Right lobe of liver (tissue), 6 donors: Measurements from ENCODE around the gene CLIP4. TPM values are rescaled to one million over a fixed set of nuclear protein-coding genes. Genes with fewer than 3 reads are reported as not detected.

Experiments used
- ATAC-seq, 4 donors: fragments of 200-7000 bp; cut with Tn5 transposase; one replicate each; pipeline ENCODE4 v1.9.1; 2020; ENCODE audit warnings: mild to moderate bottlenecking in 4 of 4, moderate library complexity in 4 of 4
- DNase-seq, 3 donors: peaks; one replicate each; pipeline ENCODE4 v3.0.0-alpha.2; 2020
- H3K27ac ChIP-seq, 3 donors: fragments of 200-600 bp; one replicate each; pipeline ENCODE4 v1.8.0; 2022
- H3K27me3 ChIP-seq, 2 donors: fragments of 200-600 bp; one replicate each; pipeline ENCODE4 v1.8.0; 2022
- H3K36me3 ChIP-seq, 4 donors: fragments of 200-600 bp; sonication (generic) in 1 of 4; one replicate each; pipeline versions ENCODE4 v1.5.1 to v1.8.0; 2017 to 2022; ENCODE audit warnings: control low read depth in 1 of 4
- H3K4me1 ChIP-seq, 4 donors: fragments of 200-600 bp; sonication (generic) in 1 of 4; one replicate each; pipeline versions ENCODE4 v1.5.1 to v1.8.0; 2017 to 2022; ENCODE audit warnings: control low read depth in 1 of 4
- H3K4me3 ChIP-seq, 3 donors: fragments of 200-600 bp; one replicate each; pipeline ENCODE4 v1.8.0; 2022
- H3K9me3 ChIP-seq, 4 donors: fragments of 200-600 bp; sonication (generic) in 1 of 4; one replicate each; pipeline versions ENCODE4 v1.5.1 to v1.8.0; 2017 to 2022; ENCODE audit warnings: control low read depth in 1 of 4
- CTCF ChIP-seq, 4 donors: fragments of 200-600 bp in 3 of 4; fragments of 450-650 bp in 1 of 4; IDR thresholded peaks; one replicate each; pipeline versions ENCODE4 v1.5.1 to v1.8.0; 2016 to 2022; ENCODE audit warnings: antibody characterized with exemption in 4 of 4, mild to moderate bottlenecking in 2 of 4
- POLR2A ChIP-seq: fragments of 450-650 bp; IDR thresholded peaks from one replicate; pipeline ENCODE4 v1.6.1; 2017; ENCODE audit warnings: antibody characterized with exemption, mild to moderate bottlenecking
- WGBS: methylation state at CpG from one replicate; pipeline ENCODE4 v1.1.6; 2018; ENCODE audit warnings: low coverage, low lambda C conversion rate; ENCODE audit not compliant: insufficient coverage; ENCODE audit errors: missing lambda C conversion rate; 5-methylcytosine and 5-hydroxymethylcytosine counted together
- intact Hi-C, 2 donors: fragments of 100-400 bp; cut with DNase I; formaldehyde crosslinking; loops; one replicate each; pipeline versions ENCODE4 v1.11.2 to v1.14.1; 2022
- total RNA-seq, 6 experiments: library from RNA; depleted of rRNA in 2 of 6; stranded (reverse); fragments of >200 nt in 2 of 6; fragmentation: NEBNext Ultra II Directional in 3 of 6; extraction: Animal tissue kit (Norgen Biotek cat#: 25700) in 3 of 6; gene quantifications; one replicate each; pipeline versions ENCODE4 v1.1.0 to v1.2.4, GENCODE V29; 2016 to 2023
- donor health status: DM: no; HTN: yes; CAD: no.
- donor health status: DM: no; HTN: no; CAD: no.
- donor health status: DM: no; HTN: no; CAD: no.
- donor health status: DM: no; HTN: yes; CAD: no.
- donor health status: DM: no; HTN: yes; CAD: no.

Gene CLIP4
- total RNA-seq, 6 experiments from 2014 or later, result 2.7 to 7.3 (median 5.3) TPM

- DNase-seq, result no peak
These were observed 110.6 kb downstream of the CLIP4 start for GRCh38 chr2:29225814-29226213.

GRCh38 chr2:29226375-29226774 lies 111.2 kb downstream of the CLIP4 start:
- intact Hi-C loops, result no loop called here
- no peaks in the 10 kb centered on the region for H3K27me3 ChIP-seq
- DNase-seq (no peak), ATAC-seq (no peak)
- WGBS, result no CpG with 5 or more reads among the region's 3 CpGs
- H3K36me3 ChIP-seq, result no peaks in the 10 kb centered on the region
- H3K4me1 ChIP-seq, result no peaks in the 10 kb centered on the region
- H3K27ac ChIP-seq, result no peak overlapping the region
- TF ChIP-seq POLR2A, result no peak
- TF ChIP-seq CTCF (IDR thresholded peaks at IDR 0.05), result no peak
- H3K9me3 ChIP-seq, result no peaks in the 10 kb centered on the region
- H3K4me3 ChIP-seq, result no peak overlapping the region

More at GRCh38 chr2:29225814-29226213, 110.6 kb downstream of the CLIP4 start:
- Histone ChIP-seq H3K9me3 (no peaks in the 10 kb centered on the region), H3K36me3 (no peaks in the 10 kb centered on the region), H3K4me1 (no peaks in the 10 kb centered on the region), H3K27ac (no peak overlapping the region), H3K4me3 (no peak overlapping the region), H3K27me3 (no peaks in the 10 kb centered on the region)
- no peak for TF ChIP-seq POLR2A
- no peak for TF ChIP-seq CTCF (IDR thresholded peaks at IDR 0.05)
- intact Hi-C loops, result no loop called here
- no peak for ATAC-seq
- 63% methylated on average over 6 of the region's 8 CpGs for WGBS

- no peak for TF ChIP-seq CTCF (IDR thresholded peaks at IDR 0.05)
- TF ChIP-seq POLR2A, result no peak
- intact Hi-C loops, result no loop called here
- Histone ChIP-seq H3K4me3 (no peak overlapping the region), H3K9me3 (no peaks in the 10 kb centered on the region), H3K36me3 (no peaks in the 10 kb centered on the region), H3K27me3 (no peaks in the 10 kb centered on the region), H3K4me1 (no peaks in the 10 kb centered on the region), H3K27ac (no peak overlapping the region)
- DNase-seq, result no peak
- ATAC-seq, result no peak
- WGBS, result 33% methylated on average over 4 of the region's 7 CpGs
These were observed 111.6 kb downstream of the CLIP4 start for GRCh38 chr2:29226808-29227207.

- H3K4me3 ChIP-seq, result no peak overlapping the region
- H3K27me3 ChIP-seq, result no peaks in the 10 kb centered on the region
- H3K36me3 ChIP-seq, result no peaks in the 10 kb centered on the region
- WGBS, result 55% methylated on average over 7 of the region's 15 CpGs
- H3K9me3 ChIP-seq, result no peaks in the 10 kb centered on the region
- TF ChIP-seq POLR2A, result no peak
- H3K4me1 ChIP-seq, result no peaks in the 10 kb centered on the region
- DNase-seq (no peak), ATAC-seq (no peak)
- intact Hi-C loops, result no loop called here
- H3K27ac ChIP-seq, result no peak overlapping the region
These were observed 112.9 kb downstream of the CLIP4 start for GRCh38 chr2:29227935-29228675.

- Histone ChIP-seq H3K27me3 (no peaks in the 10 kb centered on the region), H3K4me1 (no peaks in the 10 kb centered on the region), H3K27ac (no peak overlapping the region), H3K9me3 (no peaks in the 10 kb centered on the region), H3K4me3 (no peak overlapping the region), H3K36me3 (no peaks in the 10 kb centered on the region)
- 54% methylated on average over 4 of the region's 9 CpGs for WGBS
- TF ChIP-seq POLR2A (no peak), CTCF (IDR thresholded peaks at IDR 0.05) (no peak)
- intact Hi-C loops, result no loop called here
- DNase-seq (no peak), ATAC-seq (no peak)
These were observed 113.7 kb downstream of the CLIP4 start for GRCh38 chr2:29228947-29229346.
